ENCODE results near the gene TSKU. TPM values are rescaled to one million over a fixed set of nuclear protein-coding genes. Genes with fewer than 3 reads are reported as not detected.

TSKU gene
- total RNA-seq, 1 donor from 2014 or later = 57.9 TPM

- no peak overlapping the region for H3K4me2 ChIP-seq (ENCODE audit: low read length)
- peaks cover 95% of the 10 kb centered on the region for H4K20me1 ChIP-seq (ENCODE audit: insufficient read depth, low read length)
- Mint-ChIP-seq H3K4me3 (ENCODE audit: unreplicated experiment) (no peak overlapping the region), H3K27ac (ENCODE audit: unreplicated experiment) (no peak overlapping the region), H3K4me1 (ENCODE audit: low read depth, unreplicated experiment) (peaks cover 34% of the 10 kb centered on the region), H3K36me3 (ENCODE audit: low read depth, unreplicated experiment) (peaks cover 24% of the 10 kb centered on the region), H3K27me3 (ENCODE audit: low read depth, unreplicated experiment) (no peaks in the 10 kb centered on the region), H3K9me3 (ENCODE audit: unreplicated experiment) (peaks cover 11% of the 10 kb centered on the region)
- peaks cover 29% of the 10 kb centered on the region for H3K4me1 ChIP-seq (ENCODE audit: insufficient read depth, low read length)
- H3K9me3 ChIP-seq (ENCODE audit: insufficient read depth, low read depth, low read length) = peaks cover 2% of the 10 kb centered on the region
- FAIRE-seq (no peak), DNase-seq (ENCODE audit: low read depth) (no peak)
- no peak overlapping the region for H2AFZ ChIP-seq (ENCODE audit: low read depth, low read length)
- TF ChIP-seq CTCF (IDR thresholded peaks at IDR 0.05; ENCODE audit: insufficient read depth, low read depth, low read length) (no peak), EZH2 (IDR thresholded peaks at IDR 0.05; ENCODE audit: insufficient read depth, low read length) (no peak)
- H3K9ac ChIP-seq (ENCODE audit: low read length) = no peak overlapping the region
- no peaks in the 10 kb centered on the region for H3K27me3 ChIP-seq (ENCODE audit: insufficient read depth, low read length)
- H3K4me3 ChIP-seq (ENCODE audit: insufficient read depth, low read depth, low read length) = no peak overlapping the region
- no peak overlapping the region for H3K27ac ChIP-seq (ENCODE audit: low read depth, low read length)
- H3K36me3 ChIP-seq (ENCODE audit: insufficient read depth, low read length) = no peaks in the 10 kb centered on the region
- peaks cover 60% of the 10 kb centered on the region for H3K79me2 ChIP-seq (ENCODE audit: insufficient read depth, low read length)
Observed at GRCh38 chr11:76796511-76797198, 13.5 kb downstream of the TSKU start.

DNA sequence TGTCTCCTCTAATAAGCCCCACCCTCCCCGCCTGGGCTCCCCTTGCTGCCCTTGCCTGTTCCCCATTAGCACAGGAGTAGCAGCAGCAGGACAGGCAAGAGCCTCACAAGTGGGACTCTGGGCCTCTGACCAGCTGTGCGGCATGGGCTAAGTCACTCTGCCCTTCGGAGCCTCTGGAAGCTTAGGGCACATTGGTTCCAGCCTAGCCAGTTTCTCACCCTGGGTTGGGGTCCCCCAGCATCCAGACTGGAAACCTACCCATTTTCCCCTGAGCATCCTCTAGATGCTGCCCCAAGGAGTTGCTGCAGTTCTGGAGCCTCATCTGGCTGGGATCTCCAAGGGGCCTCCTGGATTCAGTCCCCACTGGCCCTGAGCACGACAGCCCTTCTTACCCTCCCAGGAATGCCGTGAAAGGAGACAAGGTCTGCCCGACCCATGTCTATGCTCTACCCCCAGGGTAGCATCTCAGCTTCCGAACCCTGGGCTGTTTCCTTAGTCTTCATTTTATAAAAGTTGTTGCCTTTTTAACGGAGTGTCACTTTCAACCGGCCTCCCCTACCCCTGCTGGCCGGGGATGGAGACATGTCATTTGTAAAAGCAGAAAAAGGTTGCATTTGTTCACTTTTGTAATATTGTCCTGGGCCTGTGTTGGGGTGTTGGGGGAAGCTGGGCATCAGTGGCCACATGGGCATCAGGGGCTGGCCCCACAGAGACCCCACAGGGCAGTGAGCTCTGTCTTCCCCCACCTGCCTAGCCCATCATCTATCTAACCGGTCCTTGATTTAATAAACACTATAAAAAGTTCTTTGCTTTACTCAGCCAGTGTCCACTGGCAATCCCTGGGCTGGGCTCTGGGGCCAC is 14.4 kb downstream of the TSKU start:
- H3K36me3 ChIP-seq (ENCODE audit: insufficient read depth, low read length) = no peaks in the 10 kb centered on the region
- peaks cover 2% of the 10 kb centered on the region for H3K9me3 ChIP-seq (ENCODE audit: insufficient read depth, low read depth, low read length)
- no peak overlapping the region for H3K4me3 ChIP-seq (ENCODE audit: insufficient read depth, low read depth, low read length)
- no peak overlapping the region for H3K27ac ChIP-seq (ENCODE audit: low read depth, low read length)
- no peak overlapping the region for H3K4me2 ChIP-seq (ENCODE audit: low read length)
- no peak overlapping the region for H2AFZ ChIP-seq (ENCODE audit: low read depth, low read length)
- Mint-ChIP-seq H3K27ac (ENCODE audit: unreplicated experiment) (no peak overlapping the region), H3K36me3 (ENCODE audit: low read depth, unreplicated experiment) (peaks cover 16% of the 10 kb centered on the region), H3K4me3 (ENCODE audit: unreplicated experiment) (no peak overlapping the region), H3K4me1 (ENCODE audit: low read depth, unreplicated experiment) (peaks cover 25% of the 10 kb centered on the region), H3K27me3 (ENCODE audit: low read depth, unreplicated experiment) (no peaks in the 10 kb centered on the region), H3K9me3 (ENCODE audit: unreplicated experiment) (peaks cover 3% of the 10 kb centered on the region)
- no peaks in the 10 kb centered on the region for H3K27me3 ChIP-seq (ENCODE audit: insufficient read depth, low read length)
- peaks cover 51% of the 10 kb centered on the region for H3K79me2 ChIP-seq (ENCODE audit: insufficient read depth, low read length)
- peaks cover 20% of the 10 kb centered on the region for H3K4me1 ChIP-seq (ENCODE audit: insufficient read depth, low read length)
- peaks cover 87% of the 10 kb centered on the region for H4K20me1 ChIP-seq (ENCODE audit: insufficient read depth, low read length)
- DNase-seq (ENCODE audit: low read depth) (no peak), FAIRE-seq (no peak)
- no peak for TF ChIP-seq CTCF (IDR thresholded peaks at IDR 0.05; ENCODE audit: insufficient read depth, low read depth, low read length)
- no peak for TF ChIP-seq EZH2 (IDR thresholded peaks at IDR 0.05; ENCODE audit: insufficient read depth, low read length)
- no peak overlapping the region for H3K9ac ChIP-seq (ENCODE audit: low read length)
